ENCODE measurements around the gene TCEA3.

GRCh38 chr1:23345920-23346319 lies 78.6 kb downstream of the TCEA3 start:
- no peak for TF ChIP-seq CTCF (IDR thresholded peaks at IDR 0.05)
- no peak for TF ChIP-seq POLR2A (IDR thresholded peaks at IDR 0.05)

All from body of pancreas (tissue), 4 donors.